GM06990 (cell line): Measurements from ENCODE around the gene TMCO4.

Source experiments
- DNase-seq: peaks from one replicate; pipeline ENCODE4 v3.0.0-alpha.2; 2011; ENCODE audit not compliant: insufficient read length; ENCODE audit errors: extremely low read depth
- H3K27me3 ChIP-seq: replicated peaks from 2 replicates; pipeline ENCODE4 v1.6.0; 2011; ENCODE audit warnings: low read length; ENCODE audit not compliant: control insufficient read depth, insufficient read depth
- H3K36me3 ChIP-seq: 2 replicates; pipeline ENCODE4 v1.5.1; 2011; ENCODE audit warnings: low read length; ENCODE audit not compliant: control insufficient read depth, insufficient read depth
- H3K4me3 ChIP-seq: replicated peaks from 2 replicates; pipeline ENCODE4 v1.5.1; 2011; ENCODE audit warnings: low read depth, mild to moderate bottlenecking, control low read depth, low read length
- TF ChIP-seq, protein P1 (sequence below): IDR thresholded peaks from 2 replicates; pipeline ENCODE4 v1.5.1; 2011; ENCODE audit warnings: low read length, control low read depth, mild to moderate bottlenecking, inconsistent platforms; ENCODE audit not compliant: insufficient read depth, poor library complexity, severe bottlenecking

TMCO4 gene

GRCh38 chr1:19654886-19655717, 144.6 kb downstream of the TMCO4 start:
- DNase-seq: no peak
- Histone ChIP-seq H3K4me3 (no peak overlapping the region), H3K27me3 (no peaks in the 10 kb centered on the region), H3K36me3 (no peaks in the 10 kb centered on the region)
- TF ChIP-seq, protein P1, sequence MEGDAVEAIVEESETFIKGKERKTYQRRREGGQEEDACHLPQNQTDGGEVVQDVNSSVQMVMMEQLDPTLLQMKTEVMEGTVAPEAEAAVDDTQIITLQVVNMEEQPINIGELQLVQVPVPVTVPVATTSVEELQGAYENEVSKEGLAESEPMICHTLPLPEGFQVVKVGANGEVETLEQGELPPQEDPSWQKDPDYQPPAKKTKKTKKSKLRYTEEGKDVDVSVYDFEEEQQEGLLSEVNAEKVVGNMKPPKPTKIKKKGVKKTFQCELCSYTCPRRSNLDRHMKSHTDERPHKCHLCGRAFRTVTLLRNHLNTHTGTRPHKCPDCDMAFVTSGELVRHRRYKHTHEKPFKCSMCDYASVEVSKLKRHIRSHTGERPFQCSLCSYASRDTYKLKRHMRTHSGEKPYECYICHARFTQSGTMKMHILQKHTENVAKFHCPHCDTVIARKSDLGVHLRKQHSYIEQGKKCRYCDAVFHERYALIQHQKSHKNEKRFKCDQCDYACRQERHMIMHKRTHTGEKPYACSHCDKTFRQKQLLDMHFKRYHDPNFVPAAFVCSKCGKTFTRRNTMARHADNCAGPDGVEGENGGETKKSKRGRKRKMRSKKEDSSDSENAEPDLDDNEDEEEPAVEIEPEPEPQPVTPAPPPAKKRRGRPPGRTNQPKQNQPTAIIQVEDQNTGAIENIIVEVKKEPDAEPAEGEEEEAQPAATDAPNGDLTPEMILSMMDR: no peak

- TF ChIP-seq, protein P1: no peak
- Histone ChIP-seq H3K36me3 (no peaks in the 10 kb centered on the region), H3K4me3 (no peak overlapping the region), H3K27me3 (no peaks in the 10 kb centered on the region)
- no peak for DNase-seq
These were observed 145.3 kb downstream of the TMCO4 start for GRCh38 chr1:19654386-19654785.

- TF ChIP-seq, protein P1: peak; percentile 70
- H3K36me3 ChIP-seq: no peaks in the 10 kb centered on the region
- no peaks in the 10 kb centered on the region for H3K27me3 ChIP-seq
- no peak for DNase-seq
- H3K4me3 ChIP-seq: no peak overlapping the region
These were observed 148.5 kb downstream of the TMCO4 start for GRCh38 chr1:19651141-19651737.

GRCh38 chr1:19650416-19651140, 149.1 kb downstream of the TMCO4 start:
- TF ChIP-seq, protein P1: no peak
- DNase-seq: no peak
- H3K4me3 ChIP-seq: no peak overlapping the region
- H3K27me3 ChIP-seq: no peaks in the 10 kb centered on the region; the same call in 1 of the 2 replicates
- no peaks in the 10 kb centered on the region for H3K36me3 ChIP-seq

DNA sequence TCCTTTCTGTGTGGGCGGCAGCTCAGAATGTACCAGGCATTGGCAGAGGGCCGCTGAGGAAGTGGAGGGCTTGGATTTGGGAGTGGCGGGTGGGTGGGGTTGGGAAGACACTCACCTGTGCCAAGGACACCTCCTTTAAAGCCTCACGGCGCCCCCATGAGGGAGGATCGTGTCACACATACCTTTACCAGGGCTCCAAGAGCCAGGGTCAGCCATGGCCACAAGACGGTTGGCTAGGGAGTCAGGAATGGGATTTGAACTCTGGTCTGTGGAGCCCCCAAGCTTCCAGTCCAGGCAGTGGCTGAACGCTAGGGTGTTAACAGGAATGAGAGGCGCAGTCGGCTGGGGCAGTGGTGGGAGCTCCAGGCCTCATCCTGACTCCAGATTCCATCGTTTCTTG, 151.0 kb downstream of the TMCO4 start:
- no peak overlapping the region for H3K4me3 ChIP-seq
- no peak for DNase-seq
- TF ChIP-seq, protein P1: no peak
- no peaks in the 10 kb centered on the region; the same call in 1 of the 2 replicates for H3K27me3 ChIP-seq
- H3K36me3 ChIP-seq: no peaks in the 10 kb centered on the region
